A549 (cell line): ENCODE measurements around the gene PRLR. TPM values are rescaled to one million over a fixed set of nuclear protein-coding genes. Genes with fewer than 3 reads are reported as not detected.
"Not testable (repeated sequence)": the region's sequence is repeated elsewhere in the genome, so short reads cannot be mapped to it uniquely, and the experiment has no call there.

Experiments used
- ATAC-seq, 2 experiments: fragments of 200-7000 bp in 1 of 2; fragments of >200 bp in 1 of 2; cut with Nextera tagmentation in 1 of 2; cut with Tn5 transposase in 1 of 2; 3 replicates each; pipeline versions ENCODE4 v1.8.0 to v1.9.1; 2018 to 2020; ENCODE audit warnings: mild to moderate bottlenecking in 1 of 2, moderate library complexity in 1 of 2
- CTCF ChIA-PET: fragments of 300-600 bp; sonication (Branson Sonifier 250); formaldehyde crosslinking; extraction: SDS; loops from one replicate; lab custom pipeline; 2021; ENCODE audit warnings: antibody characterized with exemption, inconsistent platforms; lab: Yijun Ruan, JAX
- POLR2A ChIA-PET: fragments of 350-600 bp; formaldehyde crosslinking; extraction: SDS; loops from one replicate; lab custom pipeline; 2021; ENCODE audit warnings: antibody characterized with exemption, inconsistent platforms; lab: Yijun Ruan, JAX
- DNase-seq, 2 experiments: peaks; one replicate each; pipeline versions ENCODE4 v3.0.0 to v3.0.0-alpha.2; 2011 to 2016; ENCODE audit warnings: low read depth in 1 of 2, low spot score in 1 of 2
- FAIRE-seq: peaks from 2 replicates; lab custom pipeline; 2011; peaks lifted over from hg19 to GRCh38; lab: Jason Lieb, UNC
- H3K27ac ChIP-seq, 2 experiments: fragments of >200 bp; sonication (Bioruptor Twin); formaldehyde crosslinking; 3 replicates each; pipeline ENCODE4 v1.5.1; 2016 to 2017
- H3K4me1 ChIP-seq: fragments of >200 bp; sonication (Bioruptor Twin); formaldehyde crosslinking; 3 replicates; pipeline ENCODE4 v1.6.1; 2016
- H3K4me2 ChIP-seq: fragments of >200 bp; sonication (Bioruptor Twin); formaldehyde crosslinking; 3 replicates; pipeline ENCODE4 v1.6.1; 2016
- H3K4me3 ChIP-seq: fragments of >200 bp; sonication (Bioruptor Twin); formaldehyde crosslinking; 3 replicates; pipeline ENCODE4 v1.5.1; 2016
- H3K9me3 ChIP-seq: fragments of >200 bp; sonication (Bioruptor Twin); formaldehyde crosslinking; 3 replicates; pipeline ENCODE4 v1.6.1; 2016
- CBX2 ChIP-seq: fragments of 200-600 bp; sonication (generic); IDR thresholded peaks from 2 replicates; pipeline ENCODE4 v1.6.1; 2016; ENCODE audit warnings: low read depth, mild to moderate bottlenecking, borderline replicate concordance
- CBX8 ChIP-seq: fragments of 200-600 bp; sonication (generic); IDR thresholded peaks from 2 replicates; pipeline ENCODE4 v1.6.1; 2016
- EP300 ChIP-seq, 2 experiments: fragments of >200 bp; sonication (Bioruptor Twin); formaldehyde crosslinking; IDR thresholded peaks; 2 replicates in 1 of 2; 3 replicates in 1 of 2; pipeline ENCODE4 v1.6.1; 2016 to 2017
- FOSL2 ChIP-seq, 2 experiments: fragments of 450-650 bp in 1 of 2; fragments of >200 bp in 1 of 2; sonication (Bioruptor Twin) in 1 of 2; formaldehyde crosslinking; IDR thresholded peaks; 2 replicates each; pipeline versions ENCODE4 v1.5.0 to v1.6.1; 2016 to 2020; ENCODE audit warnings: mild to moderate bottlenecking in 1 of 2, moderate library complexity in 1 of 2
- GATA3 ChIP-seq: IDR thresholded peaks from 2 replicates; pipeline ENCODE4 v1.6.1; 2012; ENCODE audit warnings: borderline replicate concordance
- HDAC2 ChIP-seq: fragments of 200-600 bp; sonication (generic); IDR thresholded peaks from 2 replicates; pipeline ENCODE4 v1.6.1; 2016
- HOXA7 ChIP-seq: fragments of 250-450 bp; sonication (Bioruptor Pico); IDR thresholded peaks from 2 replicates; pipeline ENCODE4 v1.5.0; 2020; ENCODE audit warnings: mild to moderate bottlenecking, moderate library complexity
- HOXB13 ChIP-seq: fragments of 250-450 bp; sonication (Bioruptor Pico); IDR thresholded peaks from 2 replicates; pipeline ENCODE4 v1.5.0; 2020; ENCODE audit warnings: low read depth, mild to moderate bottlenecking, moderate library complexity
- KDM1A ChIP-seq: fragments of 200-600 bp; sonication (generic); IDR thresholded peaks from 2 replicates; pipeline ENCODE4 v1.6.1; 2016; ENCODE audit warnings: low read depth, mild to moderate bottlenecking
- KDM5A ChIP-seq: fragments of 200-600 bp; sonication (generic); IDR thresholded peaks from 2 replicates; pipeline ENCODE4 v1.6.1; 2016; ENCODE audit warnings: antibody characterized with exemption, mild to moderate bottlenecking
- MAFK ChIP-seq: fragments of 450-650 bp; IDR thresholded peaks from 2 replicates; pipeline ENCODE4 v1.6.1; 2014; ENCODE audit not compliant: partially characterized antibody
- MAZ ChIP-seq: fragments of 150-350 bp; IDR thresholded peaks from 2 replicates; pipeline ENCODE4 v1.6.1; 2014; ENCODE audit warnings: antibody characterized with exemption, low read depth, low read length, borderline replicate concordance
- NFE2L2 ChIP-seq: fragments of 150-350 bp; conservative IDR thresholded peaks from 2 replicates; pipeline ENCODE4 v1.6.1; 2014; ENCODE audit warnings: low read length
- PHF8 ChIP-seq: fragments of 200-600 bp; sonication (generic); IDR thresholded peaks from 2 replicates; pipeline ENCODE4 v1.6.1; 2016; ENCODE audit warnings: low read depth, mild to moderate bottlenecking, antibody characterized with exemption, moderate library complexity, borderline replicate concordance
- POLR2A ChIP-seq: IDR thresholded peaks from 2 replicates; pipeline ENCODE4 v1.6.1; 2012; ENCODE audit warnings: mild to moderate bottlenecking, low read length
- RCOR1 ChIP-seq: fragments of 150-350 bp; IDR thresholded peaks from 2 replicates; pipeline ENCODE4 v1.6.1; 2014; ENCODE audit warnings: antibody characterized with exemption, low read length, low read depth
- RFX5 ChIP-seq: fragments of 450-650 bp; IDR thresholded peaks from 2 replicates; pipeline ENCODE4 v1.7.1; 2014; ENCODE audit warnings: antibody characterized with exemption, mild to moderate bottlenecking, moderate library complexity
- RNF2 ChIP-seq: fragments of 200-600 bp; sonication (generic); IDR thresholded peaks from 2 replicates; pipeline ENCODE4 v1.6.1; 2016; ENCODE audit warnings: low read depth, mild to moderate bottlenecking, antibody characterized with exemption, moderate library complexity, borderline replicate concordance
- SMC3 ChIP-seq: fragments of >200 bp; sonication (Bioruptor Twin); formaldehyde crosslinking; IDR thresholded peaks from 3 replicates; pipeline ENCODE4 v1.6.1; 2018; ENCODE audit warnings: inconsistent platforms
- SREBF2 ChIP-seq: fragments of 450-650 bp; IDR thresholded peaks from 2 replicates; pipeline ENCODE4 v1.6.1; 2014; ENCODE audit warnings: mild to moderate bottlenecking, moderate library complexity
- TP53 ChIP-seq: fragments of 250-450 bp; sonication (Bioruptor Pico); IDR thresholded peaks from 2 replicates; pipeline ENCODE4 v1.5.0; 2021; ENCODE audit warnings: mild to moderate bottlenecking, moderate library complexity
- ZSCAN20 ChIP-seq: fragments of 250-450 bp; sonication (Bioruptor Pico); IDR thresholded peaks from 2 replicates; pipeline ENCODE4 v1.8.0; 2022; ENCODE audit warnings: mild to moderate bottlenecking, moderate library complexity
- WGBS: methylation state at CpG from one replicate; pipeline ENCODE4 v1.1.6; 2017; ENCODE audit errors: missing lambda C conversion rate; 5-methylcytosine and 5-hydroxymethylcytosine counted together
- polyA plus RNA-seq, 4 experiments: library from polyadenylated mRNA; depleted of rRNA in 3 of 4; stranded (reverse); fragments of >200 nt; fragmentation: RNase III in 1 of 4; extraction: RNeasy Plus Mini Kit Qiagen cat#74134 plus additional on column Dnase treatment in 1 of 4; gene quantifications; 2 replicates in 3 of 4; 3 replicates in 1 of 4; pipeline ENCODE4 v1.2.3, GENCODE V29; 2011 to 2017
- TF ChIP-seq, protein P1 (sequence below): fragments of 200-600 bp; sonication (generic); IDR thresholded peaks from 2 replicates; pipeline ENCODE4 v1.6.1; 2016; ENCODE audit warnings: antibody characterized with exemption, mild to moderate bottlenecking, moderate library complexity
- TF ChIP-seq, protein P2 (sequence below): IDR thresholded peaks from 2 replicates; pipeline ENCODE4 v1.6.1; 2012; ENCODE audit warnings: low read depth, borderline replicate concordance
- TF ChIP-seq, protein P3 (sequence below): fragments of 250-450 bp; sonication (Bioruptor Pico); IDR thresholded peaks from 2 replicates; pipeline ENCODE4 v1.5.0; 2020; ENCODE audit warnings: low read depth, mild to moderate bottlenecking, moderate library complexity
- TF ChIP-seq, protein P4 (sequence below): fragments of >200 bp; sonication (Bioruptor Twin); formaldehyde crosslinking; IDR thresholded peaks from 3 replicates; pipeline ENCODE4 v1.5.1; 2016
- TF ChIP-seq, protein P5 (sequence below): fragments of 150-350 bp; IDR thresholded peaks from 2 replicates; pipeline ENCODE4 v1.6.1; 2014; ENCODE audit warnings: low read depth, mild to moderate bottlenecking, low read length

The PRLR gene
- polyA plus RNA-seq, 2 of the 4 experiments (the other 2 are of a cell fraction), result 0.09 TPM; not detected in 1

DNA sequence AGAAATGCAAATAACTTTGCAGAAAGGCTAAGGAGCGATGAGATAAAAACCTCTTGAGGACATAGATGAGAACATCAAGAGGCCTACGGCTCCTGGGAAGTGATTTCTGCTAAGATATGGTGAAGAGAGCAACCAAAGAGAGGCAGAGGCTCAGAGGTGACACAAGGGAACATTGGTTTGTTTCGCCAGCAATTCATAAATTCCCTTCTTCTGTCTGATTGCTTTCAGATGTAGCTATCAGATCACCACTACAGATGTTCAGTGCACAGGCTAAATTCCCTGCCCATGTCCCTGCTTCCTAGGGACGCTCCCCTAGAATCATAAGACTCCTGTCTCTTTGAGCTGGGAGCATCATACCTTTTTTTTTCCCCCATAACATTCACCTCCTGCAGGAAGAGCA lies 193.8 kb downstream of the PRLR start:
- ChIA-PET CTCF (interaction anchor here (1.3 kb wide), 1 partner anchor 33 kb away, joined by 4 read pairs; no protein-coding TSS in a partner anchor), POLR2A (no interaction called here)
- no peak overlapping the region for H3K27ac ChIP-seq
- no peak for TF ChIP-seq CBX8
- no peak for TF ChIP-seq HDAC2
- TF ChIP-seq, protein P1, sequence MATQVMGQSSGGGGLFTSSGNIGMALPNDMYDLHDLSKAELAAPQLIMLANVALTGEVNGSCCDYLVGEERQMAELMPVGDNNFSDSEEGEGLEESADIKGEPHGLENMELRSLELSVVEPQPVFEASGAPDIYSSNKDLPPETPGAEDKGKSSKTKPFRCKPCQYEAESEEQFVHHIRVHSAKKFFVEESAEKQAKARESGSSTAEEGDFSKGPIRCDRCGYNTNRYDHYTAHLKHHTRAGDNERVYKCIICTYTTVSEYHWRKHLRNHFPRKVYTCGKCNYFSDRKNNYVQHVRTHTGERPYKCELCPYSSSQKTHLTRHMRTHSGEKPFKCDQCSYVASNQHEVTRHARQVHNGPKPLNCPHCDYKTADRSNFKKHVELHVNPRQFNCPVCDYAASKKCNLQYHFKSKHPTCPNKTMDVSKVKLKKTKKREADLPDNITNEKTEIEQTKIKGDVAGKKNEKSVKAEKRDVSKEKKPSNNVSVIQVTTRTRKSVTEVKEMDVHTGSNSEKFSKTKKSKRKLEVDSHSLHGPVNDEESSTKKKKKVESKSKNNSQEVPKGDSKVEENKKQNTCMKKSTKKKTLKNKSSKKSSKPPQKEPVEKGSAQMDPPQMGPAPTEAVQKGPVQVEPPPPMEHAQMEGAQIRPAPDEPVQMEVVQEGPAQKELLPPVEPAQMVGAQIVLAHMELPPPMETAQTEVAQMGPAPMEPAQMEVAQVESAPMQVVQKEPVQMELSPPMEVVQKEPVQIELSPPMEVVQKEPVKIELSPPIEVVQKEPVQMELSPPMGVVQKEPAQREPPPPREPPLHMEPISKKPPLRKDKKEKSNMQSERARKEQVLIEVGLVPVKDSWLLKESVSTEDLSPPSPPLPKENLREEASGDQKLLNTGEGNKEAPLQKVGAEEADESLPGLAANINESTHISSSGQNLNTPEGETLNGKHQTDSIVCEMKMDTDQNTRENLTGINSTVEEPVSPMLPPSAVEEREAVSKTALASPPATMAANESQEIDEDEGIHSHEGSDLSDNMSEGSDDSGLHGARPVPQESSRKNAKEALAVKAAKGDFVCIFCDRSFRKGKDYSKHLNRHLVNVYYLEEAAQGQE, result no peak
- TF ChIP-seq HOXA7, result no peak
- TF ChIP-seq, protein P2, sequence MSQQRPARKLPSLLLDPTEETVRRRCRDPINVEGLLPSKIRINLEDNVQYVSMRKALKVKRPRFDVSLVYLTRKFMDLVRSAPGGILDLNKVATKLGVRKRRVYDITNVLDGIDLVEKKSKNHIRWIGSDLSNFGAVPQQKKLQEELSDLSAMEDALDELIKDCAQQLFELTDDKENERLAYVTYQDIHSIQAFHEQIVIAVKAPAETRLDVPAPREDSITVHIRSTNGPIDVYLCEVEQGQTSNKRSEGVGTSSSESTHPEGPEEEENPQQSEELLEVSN, result no peak
- no peak for TF ChIP-seq PHF8
- no peak for TF ChIP-seq SMC3
- TF ChIP-seq KDM1A, result no peak
- TF ChIP-seq MAZ, result no peak
- no peak for TF ChIP-seq EP300 (IDR thresholded peaks at IDR 0.05)
- TF ChIP-seq TP53, result no peak
- no peak for TF ChIP-seq HOXB13
- TF ChIP-seq, protein P3, sequence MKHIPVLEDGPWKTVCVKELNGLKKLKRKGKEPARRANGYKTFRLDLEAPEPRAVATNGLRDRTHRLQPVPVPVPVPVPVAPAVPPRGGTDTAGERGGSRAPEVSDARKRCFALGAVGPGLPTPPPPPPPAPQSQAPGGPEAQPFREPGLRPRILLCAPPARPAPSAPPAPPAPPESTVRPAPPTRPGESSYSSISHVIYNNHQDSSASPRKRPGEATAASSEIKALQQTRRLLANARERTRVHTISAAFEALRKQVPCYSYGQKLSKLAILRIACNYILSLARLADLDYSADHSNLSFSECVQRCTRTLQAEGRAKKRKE (CRISPR knock-in tag), result no peak
- no peak for TF ChIP-seq KDM5A
- TF ChIP-seq NFE2L2, result no peak
- TF ChIP-seq ZSCAN20, result no peak
- no peak for TF ChIP-seq GATA3
- no peak overlapping the region for H3K4me2 ChIP-seq
- no peaks in the 10 kb centered on the region for H3K9me3 ChIP-seq
- ATAC-seq (no peak), DNase-seq (no peak), FAIRE-seq (no peak)
- no peak overlapping the region for H3K4me3 ChIP-seq
- WGBS, result 12% methylated on average over 4 of the region's 4 CpGs
- no peaks in the 10 kb centered on the region for H3K4me1 ChIP-seq

DNA sequence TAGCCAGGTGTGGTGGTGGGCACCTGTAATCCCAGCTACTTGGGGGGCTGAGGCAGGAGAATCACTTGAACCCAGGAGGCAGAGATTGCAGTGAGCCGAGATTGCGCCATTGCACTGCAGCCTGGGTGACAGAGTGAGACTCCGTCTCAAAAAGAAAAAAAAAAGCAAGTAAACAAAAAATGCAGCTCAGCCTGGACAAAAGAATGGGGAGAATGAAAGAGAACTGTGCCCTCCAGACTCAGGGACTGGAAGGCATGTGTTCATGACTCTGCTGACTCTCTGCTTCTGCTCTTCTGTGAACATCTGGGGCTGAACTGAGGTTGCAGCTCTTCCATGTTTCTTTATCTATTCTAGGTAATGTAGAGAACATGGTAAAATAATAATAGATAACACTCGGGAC lies 194.4 kb downstream of the PRLR start:
- CTCF ChIA-PET, result interaction anchor here (1.3 kb wide), 1 partner anchor 33 kb away, joined by 4 read pairs; no protein-coding TSS in a partner anchor
- 20% methylated on average over 4 of the region's 4 CpGs for WGBS
- ATAC-seq, DNase-seq, H3K9me3 ChIP-seq, FAIRE-seq, POLR2A ChIA-PET, H3K27ac ChIP-seq, H3K4me2 ChIP-seq, H3K4me1 ChIP-seq, H3K4me3 ChIP-seq: not testable (repeated sequence)

DNA sequence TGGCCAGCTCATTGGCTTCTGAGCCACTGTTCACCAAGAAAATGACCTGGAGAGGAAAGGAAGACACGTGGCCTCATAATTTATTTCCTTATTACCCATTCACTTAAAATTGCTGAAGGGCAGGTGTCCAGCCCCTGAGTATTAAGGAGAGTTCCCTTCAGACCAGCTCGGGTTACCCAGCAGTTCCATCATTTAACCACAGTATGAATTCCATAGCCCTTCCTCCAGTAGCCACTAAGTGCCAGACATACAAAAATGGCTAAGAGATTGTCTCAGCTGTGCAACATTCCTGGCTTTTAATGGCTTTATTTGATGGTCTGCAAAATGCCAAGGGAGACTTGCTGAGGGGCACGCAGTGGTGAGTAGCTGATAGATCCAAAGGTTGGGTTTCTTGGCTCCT lies 195.0 kb downstream of the PRLR start:
- ATAC-seq, result no peak
- CTCF ChIA-PET, result no interaction called here
- H3K4me3 ChIP-seq, result no peak overlapping the region
- TF ChIP-seq HOXA7, result no peak
- TF ChIP-seq POLR2A, result no peak
- no peak for TF ChIP-seq RNF2
- TF ChIP-seq, protein P4, sequence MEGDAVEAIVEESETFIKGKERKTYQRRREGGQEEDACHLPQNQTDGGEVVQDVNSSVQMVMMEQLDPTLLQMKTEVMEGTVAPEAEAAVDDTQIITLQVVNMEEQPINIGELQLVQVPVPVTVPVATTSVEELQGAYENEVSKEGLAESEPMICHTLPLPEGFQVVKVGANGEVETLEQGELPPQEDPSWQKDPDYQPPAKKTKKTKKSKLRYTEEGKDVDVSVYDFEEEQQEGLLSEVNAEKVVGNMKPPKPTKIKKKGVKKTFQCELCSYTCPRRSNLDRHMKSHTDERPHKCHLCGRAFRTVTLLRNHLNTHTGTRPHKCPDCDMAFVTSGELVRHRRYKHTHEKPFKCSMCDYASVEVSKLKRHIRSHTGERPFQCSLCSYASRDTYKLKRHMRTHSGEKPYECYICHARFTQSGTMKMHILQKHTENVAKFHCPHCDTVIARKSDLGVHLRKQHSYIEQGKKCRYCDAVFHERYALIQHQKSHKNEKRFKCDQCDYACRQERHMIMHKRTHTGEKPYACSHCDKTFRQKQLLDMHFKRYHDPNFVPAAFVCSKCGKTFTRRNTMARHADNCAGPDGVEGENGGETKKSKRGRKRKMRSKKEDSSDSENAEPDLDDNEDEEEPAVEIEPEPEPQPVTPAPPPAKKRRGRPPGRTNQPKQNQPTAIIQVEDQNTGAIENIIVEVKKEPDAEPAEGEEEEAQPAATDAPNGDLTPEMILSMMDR, result no peak
- no peak for TF ChIP-seq SREBF2
- no peak for TF ChIP-seq FOSL2 (IDR thresholded peaks at IDR 0.05)
- TF ChIP-seq FOSL2 (CRISPR knock-in tag; IDR thresholded peaks at IDR 0.05), result no peak
- no peak for TF ChIP-seq RFX5
- no peak for TF ChIP-seq RCOR1
- TF ChIP-seq, protein P5, sequence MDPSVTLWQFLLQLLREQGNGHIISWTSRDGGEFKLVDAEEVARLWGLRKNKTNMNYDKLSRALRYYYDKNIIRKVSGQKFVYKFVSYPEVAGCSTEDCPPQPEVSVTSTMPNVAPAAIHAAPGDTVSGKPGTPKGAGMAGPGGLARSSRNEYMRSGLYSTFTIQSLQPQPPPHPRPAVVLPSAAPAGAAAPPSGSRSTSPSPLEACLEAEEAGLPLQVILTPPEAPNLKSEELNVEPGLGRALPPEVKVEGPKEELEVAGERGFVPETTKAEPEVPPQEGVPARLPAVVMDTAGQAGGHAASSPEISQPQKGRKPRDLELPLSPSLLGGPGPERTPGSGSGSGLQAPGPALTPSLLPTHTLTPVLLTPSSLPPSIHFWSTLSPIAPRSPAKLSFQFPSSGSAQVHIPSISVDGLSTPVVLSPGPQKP, result no peak
- no peak for TF ChIP-seq MAFK
- TF ChIP-seq CBX2, result no peak
- no peaks in the 10 kb centered on the region for H3K9me3 ChIP-seq
- 4% methylated on average over 3 of the region's 3 CpGs for WGBS
- no peak overlapping the region for H3K27ac ChIP-seq
- DNase-seq, result no peak
- no peak for FAIRE-seq
- no peaks in the 10 kb centered on the region for H3K4me1 ChIP-seq
- no peak overlapping the region for H3K4me2 ChIP-seq
- POLR2A ChIA-PET, result no interaction called here
